Measurements from ENCODE around the gene ANKFY1.

DNA sequence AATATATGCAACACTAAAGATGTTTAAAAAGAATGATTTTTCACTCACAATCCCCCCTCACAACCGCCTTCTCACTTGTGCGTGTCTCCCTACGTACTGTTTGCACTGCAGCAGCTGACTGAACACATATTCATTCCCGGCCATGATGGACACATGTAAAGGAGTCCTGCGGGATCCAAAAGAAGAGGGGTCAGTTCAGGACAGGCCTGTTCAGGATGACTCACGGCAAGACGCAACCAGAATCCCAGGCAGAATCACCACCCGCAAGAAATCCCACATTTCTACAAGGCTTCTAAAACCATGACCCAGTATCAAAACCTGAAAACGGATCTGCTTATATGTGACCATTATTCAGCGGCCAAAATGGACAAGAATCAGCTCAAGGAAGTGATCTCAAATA lies 68.5 kb downstream of the ANKFY1 start:
- TF ChIP-seq, protein P1, sequence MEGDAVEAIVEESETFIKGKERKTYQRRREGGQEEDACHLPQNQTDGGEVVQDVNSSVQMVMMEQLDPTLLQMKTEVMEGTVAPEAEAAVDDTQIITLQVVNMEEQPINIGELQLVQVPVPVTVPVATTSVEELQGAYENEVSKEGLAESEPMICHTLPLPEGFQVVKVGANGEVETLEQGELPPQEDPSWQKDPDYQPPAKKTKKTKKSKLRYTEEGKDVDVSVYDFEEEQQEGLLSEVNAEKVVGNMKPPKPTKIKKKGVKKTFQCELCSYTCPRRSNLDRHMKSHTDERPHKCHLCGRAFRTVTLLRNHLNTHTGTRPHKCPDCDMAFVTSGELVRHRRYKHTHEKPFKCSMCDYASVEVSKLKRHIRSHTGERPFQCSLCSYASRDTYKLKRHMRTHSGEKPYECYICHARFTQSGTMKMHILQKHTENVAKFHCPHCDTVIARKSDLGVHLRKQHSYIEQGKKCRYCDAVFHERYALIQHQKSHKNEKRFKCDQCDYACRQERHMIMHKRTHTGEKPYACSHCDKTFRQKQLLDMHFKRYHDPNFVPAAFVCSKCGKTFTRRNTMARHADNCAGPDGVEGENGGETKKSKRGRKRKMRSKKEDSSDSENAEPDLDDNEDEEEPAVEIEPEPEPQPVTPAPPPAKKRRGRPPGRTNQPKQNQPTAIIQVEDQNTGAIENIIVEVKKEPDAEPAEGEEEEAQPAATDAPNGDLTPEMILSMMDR (tag by site-specific recombination; IDR thresholded peaks at IDR 0.05): no peak
- TF ChIP-seq ZNF274 (IDR thresholded peaks at IDR 0.05; ENCODE audit: low read length): no peak
- TF ChIP-seq ZNF274 (tag by site-specific recombination; IDR thresholded peaks at IDR 0.05; ENCODE audit: borderline replicate concordance): no peak
- TF ChIP-seq, protein P2, sequence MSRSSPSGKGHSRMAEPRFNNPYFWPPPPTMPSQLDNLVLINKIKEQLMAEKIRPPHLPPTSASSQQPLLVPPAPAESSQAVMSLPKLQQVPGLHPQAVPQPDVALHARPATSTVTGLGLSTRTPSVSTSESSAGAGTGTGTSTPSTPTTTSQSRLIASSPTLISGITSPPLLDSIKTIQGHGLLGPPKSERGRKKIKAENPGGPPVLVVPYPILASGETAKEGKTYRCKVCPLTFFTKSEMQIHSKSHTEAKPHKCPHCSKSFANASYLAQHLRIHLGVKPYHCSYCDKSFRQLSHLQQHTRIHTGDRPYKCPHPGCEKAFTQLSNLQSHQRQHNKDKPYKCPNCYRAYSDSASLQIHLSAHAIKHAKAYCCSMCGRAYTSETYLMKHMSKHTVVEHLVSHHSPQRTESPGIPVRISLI (tag by site-specific recombination; IDR thresholded peaks at IDR 0.05): no peak
- TF ChIP-seq ZNF416 (tag by site-specific recombination; IDR thresholded peaks at IDR 0.05): no peak
- no peak for TF ChIP-seq ZNF404 (tag by site-specific recombination; IDR thresholded peaks at IDR 0.05)
- TF ChIP-seq GLI2 (tag by site-specific recombination; IDR thresholded peaks at IDR 0.05; ENCODE audit: borderline replicate concordance, low read depth): no peak
- TF ChIP-seq, protein P3, sequence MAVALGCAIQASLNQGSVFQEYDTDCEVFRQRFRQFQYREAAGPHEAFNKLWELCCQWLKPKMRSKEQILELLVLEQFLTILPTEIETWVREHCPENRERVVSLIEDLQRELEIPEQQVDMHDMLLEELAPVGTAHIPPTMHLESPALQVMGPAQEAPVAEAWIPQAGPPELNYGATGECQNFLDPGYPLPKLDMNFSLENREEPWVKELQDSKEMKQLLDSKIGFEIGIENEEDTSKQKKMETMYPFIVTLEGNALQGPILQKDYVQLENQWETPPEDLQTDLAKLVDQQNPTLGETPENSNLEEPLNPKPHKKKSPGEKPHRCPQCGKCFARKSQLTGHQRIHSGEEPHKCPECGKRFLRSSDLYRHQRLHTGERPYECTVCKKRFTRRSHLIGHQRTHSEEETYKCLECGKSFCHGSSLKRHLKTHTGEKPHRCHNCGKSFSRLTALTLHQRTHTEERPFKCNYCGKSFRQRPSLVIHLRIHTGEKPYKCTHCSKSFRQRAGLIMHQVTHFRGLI (tag by site-specific recombination; IDR thresholded peaks at IDR 0.05): no peak
- no peak for TF ChIP-seq ZNF423 (tag by site-specific recombination; IDR thresholded peaks at IDR 0.05)
- TF ChIP-seq, protein P4, sequence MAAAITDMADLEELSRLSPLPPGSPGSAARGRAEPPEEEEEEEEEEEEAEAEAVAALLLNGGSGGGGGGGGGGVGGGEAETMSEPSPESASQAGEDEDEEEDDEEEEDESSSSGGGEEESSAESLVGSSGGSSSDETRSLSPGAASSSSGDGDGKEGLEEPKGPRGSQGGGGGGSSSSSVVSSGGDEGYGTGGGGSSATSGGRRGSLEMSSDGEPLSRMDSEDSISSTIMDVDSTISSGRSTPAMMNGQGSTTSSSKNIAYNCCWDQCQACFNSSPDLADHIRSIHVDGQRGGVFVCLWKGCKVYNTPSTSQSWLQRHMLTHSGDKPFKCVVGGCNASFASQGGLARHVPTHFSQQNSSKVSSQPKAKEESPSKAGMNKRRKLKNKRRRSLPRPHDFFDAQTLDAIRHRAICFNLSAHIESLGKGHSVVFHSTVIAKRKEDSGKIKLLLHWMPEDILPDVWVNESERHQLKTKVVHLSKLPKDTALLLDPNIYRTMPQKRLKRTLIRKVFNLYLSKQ (tag by site-specific recombination; IDR thresholded peaks at IDR 0.05; ENCODE audit: borderline replicate concordance): no peak
- TF ChIP-seq, protein P5, sequence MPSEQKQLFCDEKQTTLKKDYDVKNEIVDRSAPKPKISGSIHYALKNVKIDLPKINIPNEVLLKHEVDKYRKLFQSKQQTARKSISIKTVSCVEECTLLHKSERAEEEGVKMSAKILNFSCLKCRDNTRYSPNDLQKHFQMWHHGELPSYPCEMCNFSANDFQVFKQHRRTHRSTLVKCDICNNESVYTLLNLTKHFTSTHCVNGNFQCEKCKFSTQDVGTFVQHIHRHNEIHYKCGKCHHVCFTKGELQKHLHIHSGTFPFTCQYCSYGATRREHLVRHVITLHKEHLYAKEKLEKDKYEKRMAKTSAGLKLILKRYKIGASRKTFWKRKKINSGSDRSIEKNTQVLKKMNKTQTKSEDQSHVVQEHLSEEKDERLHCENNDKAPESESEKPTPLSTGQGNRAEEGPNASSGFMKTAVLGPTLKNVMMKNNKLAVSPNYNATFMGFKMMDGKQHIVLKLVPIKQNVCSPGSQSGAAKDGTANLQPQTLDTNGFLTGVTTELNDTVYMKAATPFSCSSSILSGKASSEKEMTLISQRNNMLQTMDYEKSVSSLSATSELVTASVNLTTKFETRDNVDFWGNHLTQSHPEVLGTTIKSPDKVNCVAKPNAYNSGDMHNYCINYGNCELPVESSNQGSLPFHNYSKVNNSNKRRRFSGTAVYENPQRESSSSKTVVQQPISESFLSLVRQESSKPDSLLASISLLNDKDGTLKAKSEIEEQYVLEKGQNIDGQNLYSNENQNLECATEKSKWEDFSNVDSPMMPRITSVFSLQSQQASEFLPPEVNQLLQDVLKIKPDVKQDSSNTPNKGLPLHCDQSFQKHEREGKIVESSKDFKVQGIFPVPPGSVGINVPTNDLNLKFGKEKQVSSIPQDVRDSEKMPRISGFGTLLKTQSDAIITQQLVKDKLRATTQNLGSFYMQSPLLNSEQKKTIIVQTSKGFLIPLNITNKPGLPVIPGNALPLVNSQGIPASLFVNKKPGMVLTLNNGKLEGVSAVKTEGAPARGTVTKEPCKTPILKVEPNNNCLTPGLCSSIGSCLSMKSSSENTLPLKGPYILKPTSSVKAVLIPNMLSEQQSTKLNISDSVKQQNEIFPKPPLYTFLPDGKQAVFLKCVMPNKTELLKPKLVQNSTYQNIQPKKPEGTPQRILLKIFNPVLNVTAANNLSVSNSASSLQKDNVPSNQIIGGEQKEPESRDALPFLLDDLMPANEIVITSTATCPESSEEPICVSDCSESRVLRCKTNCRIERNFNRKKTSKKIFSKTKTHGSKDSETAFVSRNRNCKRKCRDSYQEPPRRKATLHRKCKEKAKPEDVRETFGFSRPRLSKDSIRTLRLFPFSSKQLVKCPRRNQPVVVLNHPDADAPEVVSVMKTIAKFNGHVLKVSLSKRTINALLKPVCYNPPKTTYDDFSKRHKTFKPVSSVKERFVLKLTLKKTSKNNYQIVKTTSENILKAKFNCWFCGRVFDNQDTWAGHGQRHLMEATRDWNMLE (tag by site-specific recombination; conservative IDR thresholded peaks at IDR 0.05; ENCODE audit: low read depth): no peak
- no peak for TF ChIP-seq HOXD13 (CRISPR knock-in tag; IDR thresholded peaks at IDR 0.05; ENCODE audit: borderline replicate concordance)
- TF ChIP-seq, protein P6, sequence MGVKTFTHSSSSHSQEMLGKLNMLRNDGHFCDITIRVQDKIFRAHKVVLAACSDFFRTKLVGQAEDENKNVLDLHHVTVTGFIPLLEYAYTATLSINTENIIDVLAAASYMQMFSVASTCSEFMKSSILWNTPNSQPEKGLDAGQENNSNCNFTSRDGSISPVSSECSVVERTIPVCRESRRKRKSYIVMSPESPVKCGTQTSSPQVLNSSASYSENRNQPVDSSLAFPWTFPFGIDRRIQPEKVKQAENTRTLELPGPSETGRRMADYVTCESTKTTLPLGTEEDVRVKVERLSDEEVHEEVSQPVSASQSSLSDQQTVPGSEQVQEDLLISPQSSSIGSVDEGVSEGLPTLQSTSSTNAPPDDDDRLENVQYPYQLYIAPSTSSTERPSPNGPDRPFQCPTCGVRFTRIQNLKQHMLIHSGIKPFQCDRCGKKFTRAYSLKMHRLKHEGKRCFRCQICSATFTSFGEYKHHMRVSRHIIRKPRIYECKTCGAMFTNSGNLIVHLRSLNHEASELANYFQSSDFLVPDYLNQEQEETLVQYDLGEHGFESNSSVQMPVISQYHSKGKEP (tag by site-specific recombination; IDR thresholded peaks at IDR 0.05): no peak
- TF ChIP-seq, protein P7, sequence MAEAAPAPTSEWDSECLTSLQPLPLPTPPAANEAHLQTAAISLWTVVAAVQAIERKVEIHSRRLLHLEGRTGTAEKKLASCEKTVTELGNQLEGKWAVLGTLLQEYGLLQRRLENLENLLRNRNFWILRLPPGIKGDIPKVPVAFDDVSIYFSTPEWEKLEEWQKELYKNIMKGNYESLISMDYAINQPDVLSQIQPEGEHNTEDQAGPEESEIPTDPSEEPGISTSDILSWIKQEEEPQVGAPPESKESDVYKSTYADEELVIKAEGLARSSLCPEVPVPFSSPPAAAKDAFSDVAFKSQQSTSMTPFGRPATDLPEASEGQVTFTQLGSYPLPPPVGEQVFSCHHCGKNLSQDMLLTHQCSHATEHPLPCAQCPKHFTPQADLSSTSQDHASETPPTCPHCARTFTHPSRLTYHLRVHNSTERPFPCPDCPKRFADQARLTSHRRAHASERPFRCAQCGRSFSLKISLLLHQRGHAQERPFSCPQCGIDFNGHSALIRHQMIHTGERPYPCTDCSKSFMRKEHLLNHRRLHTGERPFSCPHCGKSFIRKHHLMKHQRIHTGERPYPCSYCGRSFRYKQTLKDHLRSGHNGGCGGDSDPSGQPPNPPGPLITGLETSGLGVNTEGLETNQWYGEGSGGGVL (tag by site-specific recombination; IDR thresholded peaks at IDR 0.05): no peak
- no peak for TF ChIP-seq ZNF791 (tag by site-specific recombination; IDR thresholded peaks at IDR 0.05)

All from HEK293 (cell line).